CD8-positive, alpha-beta memory T cell (primary cell): ENCODE measurements around the gene PPP2R5E. TPM values are rescaled to one million over a fixed set of nuclear protein-coding genes. Genes with fewer than 3 reads are reported as not detected.

Experiments used
- CTCF ChIA-PET: fragments of 350-600 bp; sonication (Branson Sonifier 250); formaldehyde crosslinking; loops from one replicate; lab custom pipeline; 2021; ENCODE audit warnings: antibody characterized with exemption; lab: Charles Lee
- POLR2A ChIA-PET: fragments of 350-600 bp; sonication (Branson Sonifier 250); formaldehyde crosslinking; loops from one replicate; lab custom pipeline; 2021; ENCODE audit warnings: antibody characterized with exemption; lab: Charles Lee
- DNase-seq, 5 donors: peaks; one replicate each; pipeline versions ENCODE4 v3.0.0 to v3.0.0-alpha.2; 2020 to 2022; ENCODE audit warnings: mixed read lengths in 1 of 5
- H3K27ac ChIP-seq: one replicate; pipeline ENCODE4 v1.7.0; 2013; ENCODE audit warnings: low read depth, mild to moderate bottlenecking, low read length, moderate library complexity
- H3K27me3 ChIP-seq: 2 replicates; pipeline ENCODE4 v1.7.0; 2013; ENCODE audit warnings: low read length, mild to moderate bottlenecking; ENCODE audit not compliant: insufficient read depth, poor library complexity, severe bottlenecking
- H3K36me3 ChIP-seq: 2 replicates; pipeline ENCODE4 v1.7.0; 2013; ENCODE audit warnings: mild to moderate bottlenecking, low read length, moderate library complexity; ENCODE audit not compliant: insufficient read depth
- H3K4me1 ChIP-seq: 2 replicates; pipeline ENCODE4 v1.7.0; 2013; ENCODE audit warnings: mild to moderate bottlenecking, low read length, moderate library complexity; ENCODE audit not compliant: insufficient read depth
- H3K4me3 ChIP-seq: 2 replicates; pipeline ENCODE4 v1.7.0; 2013; ENCODE audit warnings: mild to moderate bottlenecking, low read length
- H3K9me3 ChIP-seq: 2 replicates; pipeline ENCODE4 v1.7.0; 2013; ENCODE audit warnings: mild to moderate bottlenecking, low read length
- H3K27ac Mint-ChIP-seq, 8 donors: one replicate each; pipeline ENCODE4 v1.8.0; 2020 to 2021; ENCODE audit warnings: mixed read lengths in 8 of 8, mild to moderate bottlenecking in 6 of 8, inconsistent platforms in 3 of 8, moderate library complexity in 3 of 8
- H3K27me3 Mint-ChIP-seq, 2 donors: one replicate each; pipeline ENCODE4 v1.8.0; 2020 to 2021; ENCODE audit warnings: mixed read lengths in 2 of 2, mild to moderate bottlenecking in 1 of 2, moderate library complexity in 1 of 2
- H3K36me3 Mint-ChIP-seq, 3 donors: one replicate each; pipeline ENCODE4 v1.8.0; 2020 to 2021; ENCODE audit warnings: mixed read lengths in 3 of 3, inconsistent platforms in 1 of 3, mild to moderate bottlenecking in 1 of 3
- H3K4me1 Mint-ChIP-seq, 3 donors: one replicate each; pipeline ENCODE4 v1.8.0; 2020 to 2021; ENCODE audit warnings: mixed read lengths in 3 of 3, inconsistent platforms in 1 of 3, mild to moderate bottlenecking in 1 of 3
- H3K4me3 Mint-ChIP-seq, 7 donors: one replicate each; pipeline ENCODE4 v1.8.0; 2020 to 2021; ENCODE audit warnings: mixed read lengths in 7 of 7, mild to moderate bottlenecking in 6 of 7, moderate library complexity in 4 of 7, inconsistent platforms in 2 of 7
- H3K9me3 Mint-ChIP-seq, 5 donors: one replicate each; pipeline ENCODE4 v1.8.0; 2020 to 2022; ENCODE audit warnings: mixed read lengths in 5 of 5, mild to moderate bottlenecking in 3 of 5, moderate library complexity in 2 of 5, inconsistent platforms in 1 of 5
- polyA plus RNA-seq: library from polyadenylated mRNA; unstranded; fragments of 300-500 nt; fragmentation: Illumina TruSeq; gene quantifications from one replicate; pipeline ENCODE4 v1.2.3, GENCODE V29; 2021
- total RNA-seq, 2 experiments: library from RNA; stranded (reverse); gene quantifications; one replicate each; pipeline ENCODE4 v1.2.3, GENCODE V29; 2021

The PPP2R5E gene
- total and polyA plus RNA-seq, 3 experiments from 2014 or later, result 39.3 to 56.5 (median 55.0) TPM

- H3K27me3 ChIP-seq, result no peaks in the 10 kb centered on the region
- ChIA-PET CTCF (no interaction called here), POLR2A (interaction anchor here (0.6 kb wide), 1 partner anchor 1641 kb away, joined by 4 read pairs; no protein-coding TSS in a partner anchor)
- H3K9me3 ChIP-seq, result no peaks in the 10 kb centered on the region
- Mint-ChIP-seq H3K4me1 (peaks cover 45 to 69% (median 55%) of the 10 kb centered on the region in 3 donors), H3K4me3 (peak overlapping the region; percentile 39 to 85 (median 71)), H3K27me3 (no peaks in the 10 kb centered on the region), H3K27ac (peak overlapping the region; percentile 29 to 88 (median 82)), H3K36me3 (peaks cover 0 to 4% (median 1%) of the 10 kb centered on the region in 3 donors), H3K9me3 (no peaks in the 10 kb centered on the region)
- DNase-seq, result no peak
- H3K4me3 ChIP-seq, result no peak overlapping the region
- no peaks in the 10 kb centered on the region for H3K36me3 ChIP-seq
- no peak overlapping the region for H3K27ac ChIP-seq
- H3K4me1 ChIP-seq, result peaks cover 19% of the 10 kb centered on the region
These were observed 65.2 kb downstream of the PPP2R5E start for GRCh38 chr14:63478010-63478409.

GRCh38 chr14:63477556-63477955 lies 65.6 kb downstream of the PPP2R5E start:
- CTCF ChIA-PET, result no interaction called here

GRCh38 chr14:63475761-63476160 lies 67.4 kb downstream of the PPP2R5E start:
- no peak for DNase-seq
- POLR2A ChIA-PET, result no interaction called here

More at GRCh38 chr14:63477556-63477955, 65.6 kb downstream of the PPP2R5E start:
- Mint-ChIP-seq H3K4me1 (peaks cover 43 to 64% (median 51%) of the 10 kb centered on the region in 3 donors), H3K9me3 (no peaks in the 10 kb centered on the region), H3K4me3 (peak overlapping the region in 6 of 7 donors; percentile 39 to 85 (median 69)), H3K27me3 (no peaks in the 10 kb centered on the region), H3K36me3 (peaks cover 0 to 4% (median 1%) of the 10 kb centered on the region in 3 donors), H3K27ac (peak overlapping the region; percentile 56 to 97 (median 82))
- Histone ChIP-seq H3K4me3 (no peak overlapping the region), H3K27me3 (no peaks in the 10 kb centered on the region), H3K36me3 (no peaks in the 10 kb centered on the region), H3K27ac (no peak overlapping the region), H3K4me1 (peaks cover 20% of the 10 kb centered on the region), H3K9me3 (no peaks in the 10 kb centered on the region)
- DNase-seq, result no peak
- POLR2A ChIA-PET, result interaction anchor here (0.6 kb wide), 1 partner anchor 1640 kb away, joined by 4 read pairs; no protein-coding TSS in a partner anchor

DNA sequence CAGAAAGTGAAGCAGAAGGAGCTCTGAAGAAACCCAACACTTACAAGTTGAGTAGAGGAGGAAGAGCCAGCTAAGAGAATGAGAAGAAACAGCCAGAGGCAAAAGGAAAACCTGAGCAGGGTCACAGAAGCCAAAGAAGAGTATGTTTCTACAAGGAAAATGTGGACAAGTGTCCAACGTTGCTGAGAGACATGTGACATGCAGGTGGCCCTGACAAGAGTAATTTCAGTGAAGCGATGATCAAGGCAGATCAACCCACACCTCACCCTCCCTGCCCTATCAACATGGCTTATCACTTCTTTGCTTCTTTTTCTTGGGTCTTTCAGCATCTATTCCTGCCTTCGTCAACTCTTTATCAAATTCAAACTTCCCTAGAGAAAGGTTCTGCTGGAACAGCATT lies 68.3 kb downstream of the PPP2R5E start:
- no peak for DNase-seq
- H3K36me3 ChIP-seq, result no peaks in the 10 kb centered on the region
- Mint-ChIP-seq H3K36me3 (peaks cover 0 to 4% (median 0%) of the 10 kb centered on the region in 3 donors), H3K27me3 (no peaks in the 10 kb centered on the region), H3K9me3 (no peaks in the 10 kb centered on the region), H3K4me3 (no peak overlapping the region), H3K4me1 (peaks cover 48 to 68% (median 62%) of the 10 kb centered on the region in 3 donors), H3K27ac (peak overlapping the region in 1 of 8 donors; percentile 5)
- H3K4me1 ChIP-seq, result peaks cover 38% of the 10 kb centered on the region
- CTCF ChIA-PET, result no interaction called here
- no peaks in the 10 kb centered on the region for H3K27me3 ChIP-seq
- POLR2A ChIA-PET, result no interaction called here
- H3K27ac ChIP-seq, result no peak overlapping the region
- no peak overlapping the region for H3K4me3 ChIP-seq
- no peaks in the 10 kb centered on the region for H3K9me3 ChIP-seq

More at GRCh38 chr14:63475761-63476160, 67.4 kb downstream of the PPP2R5E start:
- peaks cover 0 to 4% (median under 1%) of the 10 kb centered on the region in 3 donors for H3K36me3 Mint-ChIP-seq
- H3K27ac ChIP-seq, result no peak overlapping the region
- no peaks in the 10 kb centered on the region for H3K9me3 ChIP-seq
- no peak overlapping the region for H3K27ac Mint-ChIP-seq
- no peaks in the 10 kb centered on the region for H3K36me3 ChIP-seq
- H3K4me1 Mint-ChIP-seq, result peaks cover 50 to 70% (median 60%) of the 10 kb centered on the region in 3 donors
- H3K4me3 ChIP-seq, result no peak overlapping the region
- no peaks in the 10 kb centered on the region for H3K9me3 Mint-ChIP-seq
- no peaks in the 10 kb centered on the region for H3K27me3 Mint-ChIP-seq
- CTCF ChIA-PET, result interaction anchor here (1.2 kb wide), 1 partner anchor 9 kb away, joined by 3 read pairs; no protein-coding TSS in a partner anchor
- no peak overlapping the region for H3K4me3 Mint-ChIP-seq
- H3K4me1 ChIP-seq, result peaks cover 36% of the 10 kb centered on the region
- H3K27me3 ChIP-seq, result no peaks in the 10 kb centered on the region

GRCh38 chr14:63474111-63474510 lies 69.1 kb downstream of the PPP2R5E start:
- H3K4me1 Mint-ChIP-seq, result peaks cover 44 to 66% (median 60%) of the 10 kb centered on the region in 3 donors
- Histone ChIP-seq H3K4me3 (no peak overlapping the region), H3K36me3 (no peaks in the 10 kb centered on the region), H3K27me3 (no peaks in the 10 kb centered on the region), H3K27ac (no peak overlapping the region), H3K4me1 (peaks cover 39% of the 10 kb centered on the region), H3K9me3 (no peaks in the 10 kb centered on the region)
- H3K27me3 Mint-ChIP-seq, result no peaks in the 10 kb centered on the region
- no peak overlapping the region for H3K27ac Mint-ChIP-seq
- no peak for DNase-seq
- ChIA-PET POLR2A (no interaction called here), CTCF (no interaction called here)
- H3K4me3 Mint-ChIP-seq, result no peak overlapping the region
- H3K9me3 Mint-ChIP-seq, result no peaks in the 10 kb centered on the region
- peaks cover 0 to 4% (median 0%) of the 10 kb centered on the region in 3 donors for H3K36me3 Mint-ChIP-seq

- H3K27me3 Mint-ChIP-seq, result no peaks in the 10 kb centered on the region
- Histone ChIP-seq H3K9me3 (no peaks in the 10 kb centered on the region), H3K27ac (no peak overlapping the region), H3K4me1 (peaks cover 40% of the 10 kb centered on the region), H3K4me3 (no peak overlapping the region), H3K36me3 (no peaks in the 10 kb centered on the region), H3K27me3 (no peaks in the 10 kb centered on the region)
- H3K36me3 Mint-ChIP-seq, result peaks cover 0 to 5% (median 0%) of the 10 kb centered on the region in 3 donors
- ChIA-PET POLR2A (interaction anchor here (1.0 kb wide), 1 partner anchor 10 kb away, joined by 3 read pairs; no protein-coding TSS in a partner anchor), CTCF (no interaction called here)
- H3K27ac Mint-ChIP-seq, result no peak overlapping the region
- H3K4me1 Mint-ChIP-seq, result peaks cover 43 to 66% (median 60%) of the 10 kb centered on the region in 3 donors
- DNase-seq, result no peak
- H3K4me3 Mint-ChIP-seq, result no peak overlapping the region
- no peaks in the 10 kb centered on the region for H3K9me3 Mint-ChIP-seq
These were observed 70.0 kb downstream of the PPP2R5E start for GRCh38 chr14:63472986-63473788.

DNA sequence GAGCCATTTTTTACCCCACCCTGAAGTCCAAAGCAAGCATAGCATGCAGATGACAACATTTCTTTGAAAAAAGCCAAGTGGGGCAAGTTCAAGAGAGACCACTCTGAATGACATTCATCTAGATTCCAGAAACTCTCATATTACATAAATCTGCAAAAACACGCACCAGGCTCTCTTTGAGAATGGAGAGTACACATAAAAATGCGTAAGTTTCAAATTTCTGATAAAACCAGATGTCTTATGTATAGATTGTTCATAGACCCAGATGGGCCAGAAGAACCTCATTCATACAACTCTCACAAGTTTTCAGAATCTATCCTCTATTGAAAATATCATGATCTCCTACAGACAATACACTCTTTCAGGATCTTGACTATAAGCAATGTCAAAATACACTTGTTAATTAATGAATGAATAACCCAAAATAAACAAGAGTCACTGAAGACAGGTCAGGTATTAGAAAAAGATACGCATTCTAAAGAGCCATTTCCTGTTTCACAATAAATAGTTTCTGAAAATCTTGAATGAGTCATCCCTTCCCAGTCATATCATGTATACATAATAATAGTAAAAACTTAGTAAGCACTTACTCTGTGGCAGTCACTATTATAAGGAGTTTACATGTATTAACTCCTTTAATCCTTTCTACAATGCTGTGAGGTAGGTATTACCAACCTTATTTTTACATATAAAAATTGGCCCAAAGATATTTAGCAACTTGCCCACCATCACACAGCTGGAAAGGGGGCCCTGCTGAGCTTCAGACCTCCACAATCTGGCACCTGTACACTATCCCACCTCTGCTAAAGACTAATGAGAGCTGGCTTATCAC lies 72.0 kb downstream of the PPP2R5E start:
- H3K27ac Mint-ChIP-seq, result peak overlapping the region in 6 of 8 donors; percentile 4 to 83 (median 46)

More for the DNA sequence above, 72.0 kb downstream of the PPP2R5E start:
- peaks cover 31% of the 10 kb centered on the region for H3K4me1 ChIP-seq
- Mint-ChIP-seq H3K9me3 (no peaks in the 10 kb centered on the region), H3K4me1 (peaks cover 41 to 61% (median 51%) of the 10 kb centered on the region in 3 donors), H3K36me3 (peaks cover 0 to 5% (median 0%) of the 10 kb centered on the region in 3 donors), H3K4me3 (peak overlapping the region in 4 of 7 donors; percentile 1 to 56 (median 46)), H3K27me3 (no peaks in the 10 kb centered on the region)
- H3K36me3 ChIP-seq, result no peaks in the 10 kb centered on the region
- no peak for DNase-seq
- no peak overlapping the region for H3K4me3 ChIP-seq
- POLR2A ChIA-PET, result no interaction called here
- CTCF ChIA-PET, result interaction anchor here (0.8 to 1.1 kb wide), 2 partner anchors 39 to 382 kb away, joined by 3 read pairs; no protein-coding TSS in a partner anchor
- H3K27me3 ChIP-seq, result no peaks in the 10 kb centered on the region
- H3K9me3 ChIP-seq, result no peaks in the 10 kb centered on the region
- no peak overlapping the region for H3K27ac ChIP-seq
